C4-2B (cell line): ENCODE measurements around the gene BAHCC1.
"Not testable (repeated sequence)": the region's sequence is repeated elsewhere in the genome, so short reads cannot be mapped to it uniquely, and the experiment has no call there.

Experiments
- H3K27ac ChIP-seq: fragments of 450-650 bp; 2 replicates; pipeline ENCODE4 v1.5.1; 2017
- ZFX ChIP-seq: fragments of 450-650 bp; IDR thresholded peaks from 2 replicates; pipeline ENCODE4 v1.6.1; 2017
- TF ChIP-seq, protein P1 (sequence below): fragments of 450-650 bp; conservative IDR thresholded peaks from 2 replicates; pipeline ENCODE4 v1.5.1; 2017; ENCODE audit warnings: mild to moderate bottlenecking

The BAHCC1 gene

GRCh38 chr17:81422776-81423697 is 27.8 kb downstream of the BAHCC1 start:
- no peak overlapping the region for H3K27ac ChIP-seq
- TF ChIP-seq, protein P1, sequence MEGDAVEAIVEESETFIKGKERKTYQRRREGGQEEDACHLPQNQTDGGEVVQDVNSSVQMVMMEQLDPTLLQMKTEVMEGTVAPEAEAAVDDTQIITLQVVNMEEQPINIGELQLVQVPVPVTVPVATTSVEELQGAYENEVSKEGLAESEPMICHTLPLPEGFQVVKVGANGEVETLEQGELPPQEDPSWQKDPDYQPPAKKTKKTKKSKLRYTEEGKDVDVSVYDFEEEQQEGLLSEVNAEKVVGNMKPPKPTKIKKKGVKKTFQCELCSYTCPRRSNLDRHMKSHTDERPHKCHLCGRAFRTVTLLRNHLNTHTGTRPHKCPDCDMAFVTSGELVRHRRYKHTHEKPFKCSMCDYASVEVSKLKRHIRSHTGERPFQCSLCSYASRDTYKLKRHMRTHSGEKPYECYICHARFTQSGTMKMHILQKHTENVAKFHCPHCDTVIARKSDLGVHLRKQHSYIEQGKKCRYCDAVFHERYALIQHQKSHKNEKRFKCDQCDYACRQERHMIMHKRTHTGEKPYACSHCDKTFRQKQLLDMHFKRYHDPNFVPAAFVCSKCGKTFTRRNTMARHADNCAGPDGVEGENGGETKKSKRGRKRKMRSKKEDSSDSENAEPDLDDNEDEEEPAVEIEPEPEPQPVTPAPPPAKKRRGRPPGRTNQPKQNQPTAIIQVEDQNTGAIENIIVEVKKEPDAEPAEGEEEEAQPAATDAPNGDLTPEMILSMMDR: no peak
- TF ChIP-seq ZFX: no peak

DNA sequence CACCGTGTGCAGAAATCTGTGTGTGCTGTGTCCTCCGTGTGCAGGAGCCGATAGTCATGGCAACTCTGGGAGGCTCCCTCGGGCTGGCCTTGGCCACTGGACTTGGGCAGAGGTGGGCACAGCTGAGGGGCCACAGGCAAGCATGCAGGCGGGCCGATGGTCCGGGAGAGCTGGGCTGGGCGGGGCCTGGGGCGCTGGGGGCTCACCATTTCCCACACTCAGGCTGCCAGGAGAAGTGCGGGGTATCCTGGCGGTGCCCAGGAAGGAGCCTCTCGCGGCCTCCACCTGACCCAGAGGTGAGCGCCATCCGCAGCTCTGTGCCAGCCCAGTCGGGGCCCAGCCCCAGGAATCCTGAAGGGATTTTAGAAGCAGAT is 28.4 kb downstream of the BAHCC1 start:
- H3K27ac ChIP-seq: no peak overlapping the region
- TF ChIP-seq, protein P1: no peak
- TF ChIP-seq ZFX: no peak

DNA sequence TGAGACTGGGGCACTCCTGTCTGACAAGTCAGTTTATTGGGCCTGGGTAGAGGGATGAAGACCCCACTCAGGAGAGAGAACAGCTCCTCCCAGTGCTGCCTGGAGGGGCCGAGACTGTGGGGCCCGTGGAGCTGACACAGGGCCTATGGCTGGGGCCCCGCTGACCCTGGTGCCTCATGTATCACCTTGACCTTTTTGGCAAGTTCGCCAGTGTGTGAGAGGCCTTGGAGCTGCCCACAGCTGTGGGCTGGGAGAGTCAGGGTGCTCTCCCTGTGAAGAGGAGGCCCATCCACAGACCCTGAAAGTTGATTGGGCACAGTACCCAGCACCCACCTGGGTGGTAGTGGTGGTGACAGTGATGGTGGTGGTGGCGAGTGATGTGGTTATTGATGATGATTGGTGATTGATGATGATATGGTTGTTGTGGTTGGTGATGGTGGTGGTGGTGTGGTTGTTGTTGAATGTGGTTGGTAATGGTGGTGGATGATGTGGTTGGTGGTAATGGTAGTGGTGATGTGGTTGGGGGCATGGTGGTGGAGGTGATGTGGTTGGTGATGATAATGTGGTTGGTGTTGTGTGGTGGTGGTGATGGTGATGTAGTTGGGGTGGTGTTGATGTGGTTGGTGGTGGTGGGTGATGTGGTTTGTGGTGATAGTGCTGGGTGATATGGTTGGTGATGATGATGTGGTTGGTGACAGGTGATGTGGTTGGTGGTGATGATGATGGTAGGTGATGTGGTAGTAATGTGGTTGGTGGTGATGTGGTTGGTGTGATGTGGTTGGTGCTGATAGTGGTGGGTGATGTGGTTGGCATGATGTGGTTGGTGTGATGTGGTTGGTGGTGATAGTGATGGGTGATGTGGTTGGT is 29.1 kb downstream of the BAHCC1 start:
- TF ChIP-seq, protein P1: no peak
- TF ChIP-seq ZFX: no peak
- no peak overlapping the region for H3K27ac ChIP-seq

DNA sequence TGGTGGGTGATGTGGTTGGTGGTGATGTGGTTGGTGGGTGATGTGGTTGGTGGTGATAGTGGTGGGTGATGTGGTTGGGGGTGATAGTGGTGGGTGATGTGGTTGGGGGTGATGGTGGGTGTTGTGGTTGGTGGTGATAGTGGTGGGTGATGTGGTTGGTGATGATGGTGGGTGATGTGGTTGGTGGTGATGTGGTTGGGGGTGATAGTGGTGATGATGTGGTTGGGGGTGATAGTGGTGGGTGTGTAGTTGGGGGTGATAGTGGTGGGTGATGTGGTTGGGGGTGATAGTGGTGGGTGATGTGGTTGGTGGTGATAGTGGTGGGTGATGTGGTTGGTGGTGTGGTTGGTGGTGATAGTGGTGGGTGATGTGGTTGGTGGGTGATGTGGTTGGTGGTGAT is 29.8 kb downstream of the BAHCC1 start:
- H3K27ac ChIP-seq: not testable (repeated sequence)

DNA sequence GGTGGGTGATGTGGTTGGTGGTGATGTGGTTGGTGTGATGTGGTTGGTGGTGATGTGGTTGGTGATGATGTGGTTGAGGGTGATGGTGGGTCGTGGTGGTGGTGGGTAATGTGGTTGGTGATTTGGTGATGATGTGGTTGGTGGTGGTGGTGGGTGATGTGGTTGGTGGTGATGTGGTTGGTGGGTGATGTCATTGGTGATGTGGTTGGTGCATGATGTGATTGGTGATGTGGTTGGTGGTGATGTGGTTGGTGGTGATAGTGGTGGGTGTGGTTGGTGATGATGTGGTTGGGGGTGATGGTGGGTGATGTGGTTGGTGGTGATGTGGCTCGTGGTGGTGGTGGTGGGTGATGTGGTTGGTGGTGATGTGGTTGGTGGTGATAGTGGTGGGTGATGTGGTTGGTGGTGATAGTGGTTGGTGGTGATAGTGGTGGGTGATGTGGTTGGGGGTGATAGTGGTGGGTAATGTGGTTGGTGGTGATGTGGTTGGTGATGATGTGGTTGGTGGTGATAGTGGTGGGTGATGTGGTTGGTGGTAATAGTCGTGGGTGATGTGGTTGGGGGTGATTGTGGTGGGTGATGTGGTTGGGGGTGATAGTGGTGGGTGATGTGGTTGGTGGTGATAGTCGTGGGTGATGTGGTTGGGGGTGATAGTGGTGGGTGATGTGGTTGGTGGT is 30.6 kb downstream of the BAHCC1 start:
- not testable (repeated sequence) for H3K27ac ChIP-seq

GRCh38 chr17:81426393-81427172 is 31.3 kb downstream of the BAHCC1 start:
- no peak overlapping the region for H3K27ac ChIP-seq

DNA sequence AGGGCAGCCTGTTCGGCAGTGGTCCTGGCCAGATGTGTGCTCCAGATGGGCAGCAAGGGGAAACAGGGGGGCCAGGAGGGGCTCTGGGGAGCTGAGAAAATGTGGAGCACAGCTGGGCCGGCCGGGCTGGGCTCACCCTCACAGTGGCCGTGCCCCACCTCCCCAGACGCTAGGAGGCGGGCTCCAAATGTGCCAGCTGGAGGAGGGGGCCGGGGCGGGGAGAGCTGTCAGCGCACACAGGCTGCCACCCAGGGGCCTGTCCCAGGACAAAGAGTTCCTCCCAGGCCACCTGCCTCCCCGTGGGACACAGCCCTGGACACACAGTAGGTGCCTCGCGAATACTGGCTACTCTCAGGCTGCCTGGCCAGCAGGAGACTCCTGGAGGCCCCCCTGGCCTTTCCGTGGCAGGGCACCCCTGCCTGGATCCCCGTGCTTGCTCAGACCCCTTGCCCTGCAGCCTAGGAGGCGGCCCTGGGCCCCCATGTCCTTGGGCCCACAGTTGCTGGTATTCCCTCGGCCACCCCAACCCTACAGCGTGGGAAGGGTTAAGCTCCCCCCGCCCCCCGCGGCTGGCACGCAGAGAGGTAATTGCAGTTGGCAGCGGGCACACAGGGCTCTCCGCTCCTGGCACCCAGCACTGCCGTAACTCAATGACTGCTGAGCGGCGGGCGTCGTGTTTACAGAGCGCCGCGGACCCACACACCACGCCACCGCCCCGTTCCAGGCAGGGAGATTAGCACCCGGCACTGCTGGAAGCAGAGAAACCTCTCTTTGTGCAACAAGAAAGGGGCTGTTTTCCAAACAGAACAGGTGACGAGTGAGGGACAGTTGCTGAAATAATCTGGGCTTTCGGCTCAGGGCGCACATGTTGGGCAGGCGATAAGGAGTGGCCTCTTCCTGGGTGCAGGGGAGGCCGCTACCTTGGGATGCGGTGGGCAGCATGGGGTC is 32.2 kb downstream of the BAHCC1 start:
- H3K27ac ChIP-seq: peak overlapping the region; percentile 45
- TF ChIP-seq ZFX: no peak
- TF ChIP-seq, protein P1: no peak

More at GRCh38 chr17:81426393-81427172, 31.3 kb downstream of the BAHCC1 start:
- TF ChIP-seq, protein P1: no peak
- TF ChIP-seq ZFX: no peak
